Keratinocyte (primary cell): ENCODE measurements around the gene SYP.

Experiments
- CTCF ChIP-seq, 3 experiments: IDR thresholded peaks in 1 of 3; conservative IDR thresholded peaks in 1 of 3; optimal IDR thresholded peaks in 1 of 3; 2 replicates in 2 of 3; 3 replicates in 1 of 3; pipeline versions ENCODE3 to v1.5.1; 2011; ENCODE audit warnings: low read length in 3 of 3, mild to moderate bottlenecking in 3 of 3, moderate library complexity in 2 of 3, control low read depth in 1 of 3, inconsistent platforms in 1 of 3; ENCODE audit not compliant: insufficient read depth in 2 of 3; ENCODE audit errors: extremely low read depth in 1 of 3
- EZH2 ChIP-seq: IDR thresholded peaks from one replicate; pipeline ENCODE4 v1.6.1; 2012; ENCODE audit warnings: inconsistent platforms, mild to moderate bottlenecking, low read length, moderate library complexity

- TF ChIP-seq CTCF (optimal IDR thresholded peaks at IDR 0.05 in 1 of 3, IDR thresholded peaks at IDR 0.05 in 1 of 3, conservative IDR thresholded peaks at IDR 0.05 in 1 of 3; ENCODE audit: extremely low read depth in 1 of 3, insufficient read depth in 2 of 3, low read length in 3 of 3): peak in 2 of 3 experiments; percentile 8 to 12
- no peak for TF ChIP-seq EZH2
Observed at GRCh38 chrX:49230500-49231232, 30.7 kb upstream of the SYP start.
